IMR-90 (cell line): ENCODE results near the gene RABGAP1. TPM values are rescaled to one million over a fixed set of nuclear protein-coding genes. Genes with fewer than 3 reads are reported as not detected.

Experiments
- ATAC-seq: fragments of 200-7000 bp; cut with Tn5 transposase; 2 replicates; pipeline ENCODE4 v1.9.1; 2020; ENCODE audit warnings: low read depth, mild to moderate bottlenecking, moderate library complexity
- BruUV-seq: library from RNA; stranded (reverse); fragments of 400-500 nt; replicated peaks from 2 replicates; lab custom pipeline; 2021; lab: Mats Ljungman, UMichigan
- CTCF ChIA-PET: fragments of 300-600 bp; formaldehyde crosslinking; extraction: SDS; loops from one replicate; lab custom pipeline; 2021; ENCODE audit warnings: antibody characterized with exemption; lab: Yijun Ruan, JAX
- POLR2A ChIA-PET: fragments of 300-600 bp; sonication (Branson Sonifier 250); formaldehyde crosslinking; loops from one replicate; lab custom pipeline; 2022; ENCODE audit warnings: antibody characterized with exemption; ENCODE audit not compliant: unreplicated experiment; lab: Charles Lee
- DNase-seq: peaks from one replicate; pipeline ENCODE4 v3.0.0; 2013
- H2AFZ ChIP-seq: replicated peaks from 2 replicates; pipeline ENCODE3; 2013; ENCODE audit warnings: low read length, mild to moderate bottlenecking; ENCODE audit not compliant: poor library complexity
- H2AK5ac ChIP-seq: 2 replicates; pipeline ENCODE4 v1.6.1; 2013; ENCODE audit warnings: low read depth, low read length, inconsistent platforms
- H2AK9ac ChIP-seq: replicated peaks from 2 replicates; pipeline ENCODE3; 2013; ENCODE audit warnings: mild to moderate bottlenecking, low read depth, low read length, moderate library complexity; ENCODE audit not compliant: poor library complexity
- H2BK120ac ChIP-seq: 2 replicates; pipeline ENCODE4 v1.6.1; 2013; ENCODE audit warnings: low read depth, low read length, inconsistent platforms
- H2BK15ac ChIP-seq: 3 replicates; pipeline ENCODE4 v1.6.1; 2013; ENCODE audit warnings: low read depth, low read length, inconsistent platforms
- H2BK20ac ChIP-seq: 2 replicates; pipeline ENCODE4 v1.6.1; 2013; ENCODE audit warnings: low read depth, mild to moderate bottlenecking, inconsistent platforms, low read length, moderate library complexity
- H2BK5ac ChIP-seq: 2 replicates; pipeline ENCODE4 v1.6.1; 2013; ENCODE audit warnings: mild to moderate bottlenecking, low read depth, low read length, inconsistent platforms; ENCODE audit not compliant: poor library complexity, severe bottlenecking
- H3K14ac ChIP-seq: replicated peaks from 2 replicates; pipeline ENCODE4 v1.6.1; 2013; ENCODE audit warnings: low read depth, low read length, inconsistent platforms
- H3K18ac ChIP-seq: 2 replicates; pipeline ENCODE4 v1.6.1; 2013; ENCODE audit warnings: low read depth, low read length, control low read depth
- H3K23ac ChIP-seq: 2 replicates; pipeline ENCODE4 v1.6.1; 2013; ENCODE audit warnings: low read depth, low read length, inconsistent platforms
- H3K27ac ChIP-seq: 2 replicates; pipeline ENCODE4 v1.5.1; 2013; ENCODE audit warnings: mild to moderate bottlenecking, control low read depth, low read length; ENCODE audit not compliant: insufficient read depth
- H3K27me3 ChIP-seq: 2 replicates; pipeline ENCODE4 v1.6.1; 2013; ENCODE audit warnings: low read length; ENCODE audit not compliant: control insufficient read depth, insufficient read depth
- H3K36me3 ChIP-seq: 2 replicates; pipeline ENCODE4 v1.6.1; 2013; ENCODE audit warnings: low read length, mixed read lengths; ENCODE audit not compliant: control insufficient read depth, insufficient read depth
- H3K4ac ChIP-seq: 2 replicates; pipeline ENCODE4 v1.6.1; 2013; ENCODE audit warnings: low read depth, low read length, inconsistent platforms
- H3K4me1 ChIP-seq: 2 replicates; pipeline ENCODE4 v1.6.1; 2013; ENCODE audit warnings: low read length, mixed read lengths; ENCODE audit not compliant: control insufficient read depth, insufficient read depth
- H3K4me2 ChIP-seq: 2 replicates; pipeline ENCODE4 v1.6.1; 2013; ENCODE audit warnings: low read depth, mild to moderate bottlenecking, control low read depth, low read length, moderate library complexity
- H3K4me3 ChIP-seq: 2 replicates; pipeline ENCODE4 v1.5.1; 2013; ENCODE audit warnings: low read depth, mild to moderate bottlenecking, control low read depth, low read length, moderate library complexity; ENCODE audit not compliant: insufficient read depth
- H3K56ac ChIP-seq: 2 replicates; pipeline ENCODE4 v1.6.1; 2013; ENCODE audit warnings: low read length, inconsistent platforms; ENCODE audit not compliant: insufficient read depth; ENCODE audit errors: extremely low read depth
- H3K79me1 ChIP-seq, 2 experiments: 2 replicates each; pipeline ENCODE4 v1.6.1; 2013; ENCODE audit warnings: low read length in 2 of 2, inconsistent platforms in 1 of 2, low read depth in 1 of 2
- H3K9ac ChIP-seq: 2 replicates; pipeline ENCODE4 v1.6.1; 2013; ENCODE audit warnings: low read depth, low read length, control low read depth
- H3K9me1 ChIP-seq: 2 replicates; pipeline ENCODE4 v1.6.1; 2013; ENCODE audit warnings: low read length, inconsistent platforms; ENCODE audit not compliant: insufficient read depth
- H3K9me3 ChIP-seq: 2 replicates; pipeline ENCODE4 v1.6.1; 2013; ENCODE audit warnings: low read length; ENCODE audit not compliant: control insufficient read depth, insufficient read depth
- H4K20me1 ChIP-seq: 2 replicates; pipeline ENCODE4 v1.6.1; 2013; ENCODE audit warnings: low read length, inconsistent platforms; ENCODE audit not compliant: insufficient read depth
- H4K5ac ChIP-seq: 2 replicates; pipeline ENCODE4 v1.6.1; 2013; ENCODE audit warnings: mild to moderate bottlenecking, low read depth, low read length, control low read depth
- H4K8ac ChIP-seq, 2 experiments: 2 replicates each; pipeline ENCODE4 v1.6.1; 2013; ENCODE audit warnings: low read depth in 2 of 2, low read length in 2 of 2, control low read depth in 1 of 2, inconsistent platforms in 1 of 2
- H4K91ac ChIP-seq: 2 replicates; pipeline ENCODE4 v1.6.1; 2013; ENCODE audit warnings: low read depth, low read length, inconsistent platforms; ENCODE audit not compliant: insufficient read depth
- CEBPB ChIP-seq: IDR thresholded peaks from 2 replicates; pipeline ENCODE4 v1.6.1; 2012; ENCODE audit warnings: low read depth, low read length, improper control_type of control experiment
- FOS ChIP-seq: fragments of 150-350 bp; IDR thresholded peaks from 2 replicates; pipeline ENCODE4 v1.6.1; 2016; ENCODE audit warnings: low read depth, low read length
- MAFK ChIP-seq: IDR thresholded peaks from 2 replicates; pipeline ENCODE4 v1.6.1; 2012; ENCODE audit warnings: low read depth, low read length, improper control_type of control experiment
- MAZ ChIP-seq: IDR thresholded peaks from 2 replicates; pipeline ENCODE4 v1.6.1; 2012; ENCODE audit warnings: low read depth, mild to moderate bottlenecking, low read length, improper control_type of control experiment, moderate library complexity, borderline replicate concordance
- NFE2L2 ChIP-seq: fragments of 150-350 bp; IDR thresholded peaks from 2 replicates; pipeline ENCODE4 v1.6.1; 2016; ENCODE audit warnings: low read depth, mild to moderate bottlenecking, low read length
- WGBS, 2 experiments: methylation state at CpG; one replicate each; pipeline versions ENCODE4 v1.1.5 to v1.1.7; 2013; ENCODE audit warnings: missing lambda C conversion rate in 2 of 2; ENCODE audit not compliant: insufficient read length in 1 of 2; ENCODE audit errors: extremely low coverage in 2 of 2; 5-methylcytosine and 5-hydroxymethylcytosine counted together
- dilution Hi-C: fragments of 300-500 bp; cut with HindIII; formaldehyde crosslinking; loops from one replicate; pipeline ENCODE4 v1.14.3; 2018; ENCODE audit warnings: low sequenced_read_pairs; ENCODE audit not compliant: unreplicated experiment
- in situ Hi-C: fragments of 300-500 bp; cut with MboI; formaldehyde crosslinking; loops from 3 replicates; pipeline ENCODE4 v1.14.3; 2019; ENCODE audit warnings: low sequenced_read_pairs, inconsistent platforms, mixed read lengths
- intact Hi-C: fragments of 100-400 bp; cut with micrococcal nuclease; formaldehyde crosslinking; loops from 2 replicates; pipeline ENCODE4 v1.10.0; 2022
- polyA plus RNA-seq, 3 experiments: library from polyadenylated mRNA; depleted of rRNA; stranded (reverse); fragments of >200 nt; gene quantifications; 2 replicates each; pipeline ENCODE4 v1.2.3, GENCODE V29; 2012; ENCODE audit warnings: low replicate concordance in 1 of 3
- total RNA-seq: library from RNA; depleted of rRNA; stranded (reverse); fragments of >200 nt; gene quantifications from 2 replicates; pipeline ENCODE4 v1.2.3, GENCODE V29; 2012

RABGAP1 gene
- total and polyA plus RNA-seq, 2 of the 4 experiments (the other 2 are of a cell fraction), result 20.0 to 53.9 TPM

DNA sequence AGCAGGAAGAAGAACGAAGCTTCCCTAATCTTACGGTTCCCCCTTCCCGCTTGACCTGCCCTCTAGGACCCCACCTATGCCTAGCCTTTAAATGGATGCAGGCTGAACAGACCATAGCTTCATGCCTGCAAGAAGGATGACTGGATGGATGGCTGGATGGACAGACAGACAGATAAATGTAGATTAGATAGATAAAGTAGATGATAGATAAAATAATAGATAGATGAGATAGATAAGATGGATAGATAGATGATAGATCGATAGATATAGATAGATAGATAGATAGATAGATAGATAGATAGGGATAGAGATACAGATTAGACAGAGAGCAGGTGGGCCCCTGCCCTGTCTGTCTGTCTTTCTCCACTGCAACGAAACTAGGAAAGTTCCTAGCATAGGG is 164.7 kb downstream of the RABGAP1 start:
- Histone ChIP-seq H2AK9ac (no peak overlapping the region), H3K4me2 (no peak overlapping the region), H3K9ac (no peak overlapping the region), H3K4me1 (peaks cover 7% of the 10 kb centered on the region; the same call in 1 of the 2 replicates), H4K8ac (no peak overlapping the region), H3K27me3 (no peaks in the 10 kb centered on the region), H4K91ac (no peak overlapping the region), H3K18ac (no peak overlapping the region), H3K23ac (no peak overlapping the region), H3K36me3 (peaks cover 57% of the 10 kb centered on the region), H2BK15ac (no peak overlapping the region), H3K14ac (no peak overlapping the region), H2AFZ (no peak overlapping the region), H3K27ac (no peak overlapping the region), H3K9me3 (no peaks in the 10 kb centered on the region), H2BK20ac (no peak overlapping the region), H3K4me3 (no peak overlapping the region), H2BK5ac (no peak overlapping the region), H2AK5ac (no peak overlapping the region), H4K20me1 (peaks cover 5% of the 10 kb centered on the region; the same call in 1 of the 2 replicates), H3K4ac (no peak overlapping the region), H2BK120ac (no peak overlapping the region), H4K5ac (no peak overlapping the region), H3K56ac (no peak overlapping the region), H3K9me1 (peaks cover 7% of the 10 kb centered on the region), H3K79me1 (peaks cover 0 to 5% of the 10 kb centered on the region in 2 experiments; a peak in 1 of 4 replicates)
- intact Hi-C loops (no loop called here), dilution Hi-C loops (no loop called here), in situ Hi-C loops (no loop called here)
- ChIA-PET CTCF (no interaction called here), POLR2A (no interaction called here)
- ATAC-seq, result no peak
- TF ChIP-seq MAFK (no peak), FOS (no peak), MAZ (no peak), CEBPB (no peak), NFE2L2 (no peak)
- no peak for DNase-seq
- BruUV-seq, result no TSS peak
- WGBS, 2 experiments, result 100% methylated on average over 1 of the region's 5 CpGs; no CpG with 5 or more reads in 1 of the 2 experiments
